Hepatic stellate cell (primary cell): ENCODE results near the gene NOP10.

Experiments used
- DNase-seq: peaks from one replicate; pipeline ENCODE4 v3.0.0; 2011; ENCODE audit warnings: low spot score

The NOP10 gene

GRCh38 chr15:34331809-34332208 is 11.1 kb downstream of the NOP10 start:
- no peak for DNase-seq

- no peak for DNase-seq
These were observed 12.7 kb downstream of the NOP10 start for GRCh38 chr15:34330279-34330678.

- no peak for DNase-seq
These were observed 13.9 kb downstream of the NOP10 start for GRCh38 chr15:34329006-34329405.

GRCh38 chr15:34327906-34328305 is 15.0 kb downstream of the NOP10 start:
- DNase-seq = no peak

GRCh38 chr15:34325368-34325767 is 17.6 kb downstream of the NOP10 start:
- no peak for DNase-seq

GRCh38 chr15:34324933-34325332 is 18.0 kb downstream of the NOP10 start:
- DNase-seq = no peak

- DNase-seq = no peak
These were observed 19.7 kb downstream of the NOP10 start for GRCh38 chr15:34323217-34323616.

GRCh38 chr15:34318277-34319079 is 24.5 kb downstream of the NOP10 start:
- peak; percentile 61 for DNase-seq

- DNase-seq = no peak
These were observed 28.1 kb downstream of the NOP10 start for GRCh38 chr15:34314491-34315490.

- DNase-seq = no peak
These were observed 31.4 kb downstream of the NOP10 start for GRCh38 chr15:34311563-34311962.

GRCh38 chr15:34304613-34305012 is 38.3 kb downstream of the NOP10 start:
- peak; percentile 54 for DNase-seq

GRCh38 chr15:34301058-34301457 is 41.9 kb downstream of the NOP10 start:
- DNase-seq = no peak

GRCh38 chr15:34297059-34297458 is 45.9 kb downstream of the NOP10 start:
- DNase-seq = peak; percentile 30

- DNase-seq = no peak
These were observed 50.3 kb downstream of the NOP10 start for GRCh38 chr15:34292621-34293020.
